ENCODE results near the gene PCNX2. TPM values are rescaled to one million over a fixed set of nuclear protein-coding genes. Genes with fewer than 3 reads are reported as not detected.
A peak's percentile ranks its signal among the peaks of the same experiment; 100 is the strongest.

Gene PCNX2
- total RNA-seq, 1 donor from 2014 or later = 25.5 TPM

DNA sequence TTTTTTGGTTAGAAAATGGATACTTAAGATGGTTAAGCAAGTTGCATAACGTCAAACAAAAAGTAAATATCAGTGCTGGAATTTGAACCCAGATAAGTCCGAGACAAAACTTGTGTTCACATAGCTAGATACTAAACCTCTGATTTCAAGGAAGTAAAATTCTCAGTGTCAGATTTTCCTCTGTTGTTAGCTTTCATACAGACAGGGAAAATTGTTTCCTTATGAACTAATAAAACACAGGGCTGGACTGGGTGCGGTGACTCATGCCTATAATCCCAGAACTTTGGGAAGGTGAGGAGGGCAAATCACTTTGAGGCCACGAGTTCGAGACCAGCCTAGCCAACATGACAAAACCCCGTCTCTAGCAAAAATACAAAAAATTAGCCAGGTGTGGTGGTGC is 51.3 kb downstream of the PCNX2 start:
- Histone ChIP-seq H3K79me2 (ENCODE audit: insufficient read depth, low read length) (no peaks in the 10 kb centered on the region), H3K9ac (ENCODE audit: low read length) (no peak overlapping the region), H3K36me3 (ENCODE audit: insufficient read depth, low read length) (peaks cover 12% of the 10 kb centered on the region), H3K9me3 (ENCODE audit: insufficient read depth, low read depth, low read length) (no peaks in the 10 kb centered on the region), H3K4me3 (ENCODE audit: insufficient read depth, low read depth, low read length) (no peak overlapping the region), H3K27ac (ENCODE audit: low read depth, low read length) (no peak overlapping the region), H4K20me1 (ENCODE audit: insufficient read depth, low read length) (no peaks in the 10 kb centered on the region), H3K4me2 (ENCODE audit: low read length) (no peak overlapping the region), H3K27me3 (ENCODE audit: insufficient read depth, low read length) (no peaks in the 10 kb centered on the region), H3K4me1 (ENCODE audit: insufficient read depth, low read length) (no peaks in the 10 kb centered on the region), H2AFZ (ENCODE audit: low read depth, low read length) (no peak overlapping the region)
- FAIRE-seq = no peak
- Mint-ChIP-seq H3K27me3 (ENCODE audit: low read depth, unreplicated experiment) (no peaks in the 10 kb centered on the region), H3K36me3 (ENCODE audit: low read depth, unreplicated experiment) (peaks cover 25% of the 10 kb centered on the region), H3K27ac (ENCODE audit: unreplicated experiment) (no peak overlapping the region), H3K4me3 (ENCODE audit: unreplicated experiment) (no peak overlapping the region), H3K9me3 (ENCODE audit: unreplicated experiment) (no peaks in the 10 kb centered on the region), H3K4me1 (ENCODE audit: low read depth, unreplicated experiment) (peaks cover 8% of the 10 kb centered on the region)
- TF ChIP-seq EZH2 (IDR thresholded peaks at IDR 0.05; ENCODE audit: insufficient read depth, low read length) = no peak
- TF ChIP-seq, protein P1, sequence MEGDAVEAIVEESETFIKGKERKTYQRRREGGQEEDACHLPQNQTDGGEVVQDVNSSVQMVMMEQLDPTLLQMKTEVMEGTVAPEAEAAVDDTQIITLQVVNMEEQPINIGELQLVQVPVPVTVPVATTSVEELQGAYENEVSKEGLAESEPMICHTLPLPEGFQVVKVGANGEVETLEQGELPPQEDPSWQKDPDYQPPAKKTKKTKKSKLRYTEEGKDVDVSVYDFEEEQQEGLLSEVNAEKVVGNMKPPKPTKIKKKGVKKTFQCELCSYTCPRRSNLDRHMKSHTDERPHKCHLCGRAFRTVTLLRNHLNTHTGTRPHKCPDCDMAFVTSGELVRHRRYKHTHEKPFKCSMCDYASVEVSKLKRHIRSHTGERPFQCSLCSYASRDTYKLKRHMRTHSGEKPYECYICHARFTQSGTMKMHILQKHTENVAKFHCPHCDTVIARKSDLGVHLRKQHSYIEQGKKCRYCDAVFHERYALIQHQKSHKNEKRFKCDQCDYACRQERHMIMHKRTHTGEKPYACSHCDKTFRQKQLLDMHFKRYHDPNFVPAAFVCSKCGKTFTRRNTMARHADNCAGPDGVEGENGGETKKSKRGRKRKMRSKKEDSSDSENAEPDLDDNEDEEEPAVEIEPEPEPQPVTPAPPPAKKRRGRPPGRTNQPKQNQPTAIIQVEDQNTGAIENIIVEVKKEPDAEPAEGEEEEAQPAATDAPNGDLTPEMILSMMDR (IDR thresholded peaks at IDR 0.05; ENCODE audit: insufficient read depth, low read depth, low read length) = no peak
- peak; percentile 79 for DNase-seq (ENCODE audit: low read depth)

DNA sequence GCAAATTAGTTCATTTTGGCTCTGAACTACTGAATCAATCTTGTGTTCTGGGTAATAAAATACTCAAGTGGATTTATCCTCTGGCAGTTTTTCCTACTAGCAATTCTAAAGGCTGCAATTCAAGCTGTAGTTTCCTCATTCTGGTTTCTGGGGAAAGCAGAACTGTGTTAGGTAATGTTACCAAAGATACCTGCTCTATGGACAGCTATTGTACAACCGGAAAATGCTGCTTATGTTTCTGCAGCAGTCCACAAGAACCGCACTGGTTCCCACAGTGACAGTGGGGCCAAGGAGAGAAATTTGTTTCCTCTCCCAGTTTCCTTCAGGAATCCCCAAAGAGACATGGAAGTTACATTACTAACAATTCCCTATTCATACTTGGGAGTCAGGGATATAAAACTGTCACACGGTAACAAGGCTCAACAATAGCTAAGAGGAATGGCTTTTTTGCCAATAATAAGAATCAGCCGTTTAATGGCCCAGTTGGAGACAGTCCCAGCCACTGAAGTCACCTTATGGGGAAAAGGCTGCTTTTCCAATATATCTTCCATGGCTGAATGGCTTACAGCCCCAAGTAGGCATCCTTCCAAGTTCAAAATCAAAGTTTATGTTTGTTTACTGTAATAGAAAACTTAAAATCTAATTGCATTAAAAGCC is 52.6 kb downstream of the PCNX2 start:
- Mint-ChIP-seq H3K27ac (ENCODE audit: unreplicated experiment) (no peak overlapping the region), H3K36me3 (ENCODE audit: low read depth, unreplicated experiment) (peaks cover 16% of the 10 kb centered on the region), H3K4me3 (ENCODE audit: unreplicated experiment) (no peak overlapping the region), H3K4me1 (ENCODE audit: low read depth, unreplicated experiment) (peaks cover 8% of the 10 kb centered on the region), H3K9me3 (ENCODE audit: unreplicated experiment) (no peaks in the 10 kb centered on the region), H3K27me3 (ENCODE audit: low read depth, unreplicated experiment) (no peaks in the 10 kb centered on the region)
- H3K27me3 ChIP-seq (ENCODE audit: insufficient read depth, low read length) = no peaks in the 10 kb centered on the region
- no peaks in the 10 kb centered on the region for H4K20me1 ChIP-seq (ENCODE audit: insufficient read depth, low read length)
- no peak overlapping the region for H3K4me3 ChIP-seq (ENCODE audit: insufficient read depth, low read depth, low read length)
- H3K79me2 ChIP-seq (ENCODE audit: insufficient read depth, low read length) = no peaks in the 10 kb centered on the region
- no peak overlapping the region for H2AFZ ChIP-seq (ENCODE audit: low read depth, low read length)
- H3K36me3 ChIP-seq (ENCODE audit: insufficient read depth, low read length) = peaks cover 6% of the 10 kb centered on the region
- FAIRE-seq (no peak), DNase-seq (ENCODE audit: low read depth) (no peak)
- H3K4me1 ChIP-seq (ENCODE audit: insufficient read depth, low read length) = no peaks in the 10 kb centered on the region
- H3K4me2 ChIP-seq (ENCODE audit: low read length) = no peak overlapping the region
- H3K27ac ChIP-seq (ENCODE audit: low read depth, low read length) = no peak overlapping the region
- H3K9me3 ChIP-seq (ENCODE audit: insufficient read depth, low read depth, low read length) = no peaks in the 10 kb centered on the region
- TF ChIP-seq, protein P1 (IDR thresholded peaks at IDR 0.05; ENCODE audit: insufficient read depth, low read depth, low read length) = no peak
- TF ChIP-seq EZH2 (IDR thresholded peaks at IDR 0.05; ENCODE audit: insufficient read depth, low read length) = no peak
- no peak overlapping the region for H3K9ac ChIP-seq (ENCODE audit: low read length)

DNA sequence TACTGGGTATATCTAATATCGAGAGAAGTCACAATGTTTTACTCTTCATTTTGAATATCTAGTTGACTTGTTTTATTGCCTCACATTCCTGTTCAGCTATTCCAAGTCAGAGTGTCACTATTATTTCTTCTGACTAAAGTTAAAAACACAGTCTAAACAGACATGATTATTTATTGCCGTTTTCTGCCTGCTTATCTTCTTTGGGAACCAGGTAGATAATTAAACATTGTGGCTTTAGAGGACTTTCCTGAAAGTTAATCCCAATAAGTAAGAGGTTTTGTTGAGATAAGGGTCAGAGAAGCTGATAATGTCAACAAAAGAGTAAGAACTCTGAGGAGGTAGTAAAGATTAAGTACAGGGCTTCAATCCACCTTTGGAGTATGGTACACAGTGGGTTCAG is 53.8 kb downstream of the PCNX2 start:
- no peak overlapping the region for H3K9ac ChIP-seq (ENCODE audit: low read length)
- peaks cover 8% of the 10 kb centered on the region for H3K4me1 Mint-ChIP-seq (ENCODE audit: low read depth, unreplicated experiment)
- H3K27ac Mint-ChIP-seq (ENCODE audit: unreplicated experiment) = no peak overlapping the region
- H3K9me3 ChIP-seq (ENCODE audit: insufficient read depth, low read depth, low read length) = no peaks in the 10 kb centered on the region
- no peaks in the 10 kb centered on the region for H4K20me1 ChIP-seq (ENCODE audit: insufficient read depth, low read length)
- H3K4me3 Mint-ChIP-seq (ENCODE audit: unreplicated experiment) = no peak overlapping the region
- no peak overlapping the region for H3K4me3 ChIP-seq (ENCODE audit: insufficient read depth, low read depth, low read length)
- no peak overlapping the region for H3K27ac ChIP-seq (ENCODE audit: low read depth, low read length)
- FAIRE-seq (no peak), DNase-seq (ENCODE audit: low read depth) (no peak)
- H3K4me1 ChIP-seq (ENCODE audit: insufficient read depth, low read length) = no peaks in the 10 kb centered on the region
- no peaks in the 10 kb centered on the region for H3K9me3 Mint-ChIP-seq (ENCODE audit: unreplicated experiment)
- H3K4me2 ChIP-seq (ENCODE audit: low read length) = no peak overlapping the region
- H3K27me3 Mint-ChIP-seq (ENCODE audit: low read depth, unreplicated experiment) = no peaks in the 10 kb centered on the region
- no peak overlapping the region for H2AFZ ChIP-seq (ENCODE audit: low read depth, low read length)
- H3K36me3 Mint-ChIP-seq (ENCODE audit: low read depth, unreplicated experiment) = peaks cover 13% of the 10 kb centered on the region
- H3K79me2 ChIP-seq (ENCODE audit: insufficient read depth, low read length) = no peaks in the 10 kb centered on the region
- TF ChIP-seq, protein P1 (IDR thresholded peaks at IDR 0.05; ENCODE audit: insufficient read depth, low read depth, low read length) = no peak
- TF ChIP-seq EZH2 (IDR thresholded peaks at IDR 0.05; ENCODE audit: insufficient read depth, low read length) = no peak
- H3K27me3 ChIP-seq (ENCODE audit: insufficient read depth, low read length) = no peaks in the 10 kb centered on the region
- peaks cover 1% of the 10 kb centered on the region for H3K36me3 ChIP-seq (ENCODE audit: insufficient read depth, low read length)

Measured in astrocyte (in vitro differentiated cells and primary cell).